H1 (cell line): ENCODE measurements around the gene DUSP18. TPM values are rescaled to one million over a fixed set of nuclear protein-coding genes. Genes with fewer than 3 reads are reported as not detected.

ENCODE experiments used
- CTCF ChIA-PET: fragments of 300-600 bp; sonication (Branson Sonifier 250); formaldehyde crosslinking; loops from one replicate; lab custom pipeline; 2021; ENCODE audit not compliant: partially characterized antibody; lab: Charles Lee
- POLR2A ChIA-PET: fragments of 300-600 bp; sonication (Branson Sonifier 250); formaldehyde crosslinking; loops from one replicate; lab custom pipeline; 2021; ENCODE audit warnings: inconsistent platforms; ENCODE audit not compliant: partially characterized antibody; lab: Charles Lee
- DNase-seq, 2 experiments: peaks; one replicate each; pipeline versions ENCODE4 v3.0.0 to v3.0.0-alpha.2; 2010 to 2022; ENCODE audit warnings: low spot score in 2 of 2, low read depth in 1 of 2, mixed read lengths in 1 of 2
- FAIRE-seq: peaks from 2 replicates; lab custom pipeline; 2011; peaks lifted over from hg19 to GRCh38; lab: Jason Lieb, UNC
- H2AFZ ChIP-seq: 2 replicates; pipeline ENCODE4 v1.8.1; 2012; ENCODE audit warnings: low read length, inconsistent platforms
- H2AK5ac ChIP-seq: 2 replicates; pipeline ENCODE4 v1.6.1; 2013; ENCODE audit warnings: low read depth, low read length
- H2BK120ac ChIP-seq: replicated peaks from 2 replicates; pipeline ENCODE3; 2013; ENCODE audit warnings: low read depth, low read length, inconsistent platforms
- H2BK12ac ChIP-seq: 2 replicates; pipeline ENCODE4 v1.6.1; 2013; ENCODE audit warnings: low read depth, low read length
- H2BK15ac ChIP-seq: 2 replicates; pipeline ENCODE4 v1.6.1; 2013; ENCODE audit warnings: low read length
- H2BK20ac ChIP-seq: 2 replicates; pipeline ENCODE4 v1.6.1; 2013; ENCODE audit warnings: low read length
- H2BK5ac ChIP-seq: 2 replicates; pipeline ENCODE4 v1.6.1; 2013; ENCODE audit warnings: low read depth, low read length
- H3K14ac ChIP-seq: 2 replicates; pipeline ENCODE4 v1.6.1; 2013; ENCODE audit warnings: inconsistent platforms; ENCODE audit not compliant: insufficient read length
- H3K18ac ChIP-seq: 2 replicates; pipeline ENCODE4 v1.6.1; 2013; ENCODE audit warnings: low read length; ENCODE audit errors: extremely low read depth
- H3K23ac ChIP-seq: 2 replicates; pipeline ENCODE4 v1.6.1; 2013; ENCODE audit warnings: inconsistent platforms; ENCODE audit not compliant: insufficient read length
- H3K23me2 ChIP-seq: 2 replicates; pipeline ENCODE4 v1.6.1; 2013; ENCODE audit warnings: low read depth, low read length
- H3K27ac ChIP-seq: 2 replicates; pipeline ENCODE4 v1.6.1; 2011; ENCODE audit warnings: low read depth, low read length, inconsistent platforms
- H3K27me3 ChIP-seq, 4 experiments: replicated peaks in 1 of 4; 1 replicate in 1 of 4; 2 replicates in 3 of 4; pipeline versions ENCODE4 v1.6.1 to v1.8.1; 2011 to 2013; ENCODE audit warnings: low read length in 3 of 4, mild to moderate bottlenecking in 3 of 4, inconsistent platforms in 2 of 4, mixed read lengths in 2 of 4, moderate library complexity in 1 of 4; ENCODE audit not compliant: control insufficient read depth in 3 of 4, insufficient read depth in 3 of 4; ENCODE audit errors: extremely low read depth in 1 of 4
- H3K36me3 ChIP-seq, 4 experiments: 2 replicates each; pipeline versions ENCODE4 v1.6.1 to v1.8.1; 2011 to 2013; ENCODE audit warnings: mild to moderate bottlenecking in 4 of 4, low read length in 3 of 4, moderate library complexity in 2 of 4, control low read depth in 1 of 4, inconsistent platforms in 1 of 4; ENCODE audit not compliant: insufficient read depth in 4 of 4, control insufficient read depth in 2 of 4
- H3K4ac ChIP-seq: replicated peaks from 2 replicates; pipeline ENCODE3; 2013; ENCODE audit warnings: low read length, low read depth, mixed read lengths, inconsistent platforms; ENCODE audit not compliant: insufficient read length
- H3K4me1 ChIP-seq, 4 experiments: replicated peaks in 1 of 4; 1 replicate in 1 of 4; 2 replicates in 3 of 4; pipeline versions ENCODE4 v1.6.1 to v1.8.1; 2011 to 2013; ENCODE audit warnings: low read length in 3 of 4, inconsistent platforms in 2 of 4, mixed read lengths in 1 of 4; ENCODE audit not compliant: insufficient read depth in 4 of 4, control insufficient read depth in 3 of 4
- H3K4me2 ChIP-seq, 2 experiments: 2 replicates each; pipeline versions ENCODE4 v1.6.1 to v1.8.1; 2011 to 2013; ENCODE audit warnings: low read depth in 2 of 2, low read length in 2 of 2, control low read depth in 1 of 2, inconsistent platforms in 1 of 2, mild to moderate bottlenecking in 1 of 2; ENCODE audit not compliant: insufficient read depth in 1 of 2
- H3K4me3 ChIP-seq, 4 experiments: fragments of 200-600, 300-600 bp in 1 of 4; sonication (generic), shearing (Covaris generic), sonication (Bioruptor Twin) in 1 of 4; 2 replicates each; pipeline versions ENCODE4 v1.5.1 to v1.8.1; 2011 to 2016; ENCODE audit warnings: low read length in 4 of 4, low read depth in 3 of 4, control low read depth in 2 of 4, inconsistent platforms in 2 of 4, mild to moderate bottlenecking in 2 of 4, mixed read lengths in 1 of 4, moderate library complexity in 1 of 4; ENCODE audit not compliant: insufficient read depth in 2 of 4; ENCODE audit errors: extremely low read depth in 1 of 4
- H3K56ac ChIP-seq: replicated peaks from 2 replicates; pipeline ENCODE3; 2013; ENCODE audit warnings: low read depth, mild to moderate bottlenecking, mixed read lengths, low read length, inconsistent platforms; ENCODE audit not compliant: insufficient read length
- H3K79me1 ChIP-seq: 2 replicates; pipeline ENCODE4 v1.6.1; 2013; ENCODE audit warnings: low read depth, low read length, control low read depth
- H3K79me2 ChIP-seq, 2 experiments: 2 replicates each; pipeline versions ENCODE4 v1.6.1 to v1.8.1; 2012 to 2013; ENCODE audit warnings: low read length in 2 of 2, mild to moderate bottlenecking in 2 of 2, inconsistent platforms in 1 of 2; ENCODE audit not compliant: insufficient read depth in 2 of 2, control insufficient read depth in 1 of 2
- H3K9ac ChIP-seq, 4 experiments: replicated peaks in 1 of 4; 1 replicate in 1 of 4; 2 replicates in 3 of 4; pipeline versions ENCODE4 v1.6.1 to v1.8.1; 2011 to 2013; ENCODE audit warnings: low read depth in 3 of 4, low read length in 3 of 4, control low read depth in 2 of 4, mild to moderate bottlenecking in 2 of 4, moderate library complexity in 2 of 4, inconsistent platforms in 1 of 4; ENCODE audit errors: extremely low read depth in 1 of 4
- H3K9me3 ChIP-seq, 2 experiments: 2 replicates each; pipeline versions ENCODE4 v1.6.1 to v1.8.1; 2012 to 2013; ENCODE audit warnings: mild to moderate bottlenecking in 2 of 2, moderate library complexity in 2 of 2, control low read depth in 1 of 2, inconsistent platforms in 1 of 2, low read depth in 1 of 2, low read length in 1 of 2, mixed read lengths in 1 of 2; ENCODE audit not compliant: insufficient read depth in 2 of 2
- H4K20me1 ChIP-seq, 2 experiments: replicated peaks in 1 of 2; 2 replicates each; pipeline versions ENCODE3 to v1.8.1; 2011 to 2013; ENCODE audit warnings: inconsistent platforms in 2 of 2, low read length in 2 of 2, mild to moderate bottlenecking in 1 of 2; ENCODE audit not compliant: insufficient read depth in 2 of 2, control insufficient read depth in 1 of 2
- H4K5ac ChIP-seq: 2 replicates; pipeline ENCODE4 v1.6.1; 2013; ENCODE audit warnings: low read length, low read depth, mixed read lengths, inconsistent platforms; ENCODE audit not compliant: insufficient read length
- H4K8ac ChIP-seq: 2 replicates; pipeline ENCODE4 v1.8.0; 2013; ENCODE audit warnings: mild to moderate bottlenecking, moderate library complexity, low read length, inconsistent platforms; ENCODE audit not compliant: insufficient read depth; ENCODE audit errors: extremely low read depth
- H4K91ac ChIP-seq: replicated peaks from 2 replicates; pipeline ENCODE3; 2013; ENCODE audit warnings: low read length, mixed read lengths, inconsistent platforms; ENCODE audit not compliant: insufficient read length
- ASH2L ChIP-seq: fragments of 200-600, 300-600 bp; sonication (generic); IDR thresholded peaks from one replicate; pipeline ENCODE4 v1.7.1; 2017; ENCODE audit warnings: low read length
- BRCA1 ChIP-seq: IDR thresholded peaks from 2 replicates; pipeline ENCODE4 v1.6.1; 2012; ENCODE audit warnings: low read depth, low read length, improper control_type of control experiment
- CBX8 ChIP-seq: fragments of 300-800, 300-1000 bp; sonication (generic); IDR thresholded peaks from 2 replicates; pipeline ENCODE4 v1.7.1; 2016; ENCODE audit warnings: low read depth, low read length, borderline replicate concordance
- JUN ChIP-seq: IDR thresholded peaks from 2 replicates; pipeline ENCODE4 v1.6.1; 2011; ENCODE audit warnings: low read depth, mild to moderate bottlenecking, improper control_type of control experiment, low read length
- KDM5A ChIP-seq: fragments of 200-600 bp; IDR thresholded peaks from 2 replicates; pipeline ENCODE4 v1.7.1; 2012; ENCODE audit warnings: mild to moderate bottlenecking, low read length, inconsistent platforms, mixed read lengths
- MAFK ChIP-seq: IDR thresholded peaks from 2 replicates; pipeline ENCODE4 v1.6.1; 2012; ENCODE audit warnings: low read depth, mild to moderate bottlenecking, improper control_type of control experiment, low read length
- WGBS, 2 experiments: shearing (Covaris generic) in 1 of 2; methylation state at CpG; one replicate each; pipeline versions ENCODE4 v1.1.6 to v1.1.7; 2013 to 2015; ENCODE audit warnings: low lambda C conversion rate in 2 of 2, mixed read lengths in 2 of 2, inconsistent platforms in 1 of 2, low coverage in 1 of 2, missing lambda C conversion rate in 1 of 2; ENCODE audit not compliant: insufficient replicate concordance in 2 of 2, insufficient coverage in 1 of 2, insufficient read length in 1 of 2; ENCODE audit errors: extremely low coverage in 1 of 2, missing lambda C conversion rate in 1 of 2; 5-methylcytosine and 5-hydroxymethylcytosine counted together
- polyA plus RNA-seq, 7 experiments: library from polyadenylated mRNA; depleted of rRNA in 3 of 7; stranded (reverse) in 5 of 7; unstranded in 2 of 7; fragments of >200 nt in 5 of 7; fragments of 200-250 nt in 2 of 7; gene quantifications; 1 replicate in 5 of 7; 2 replicates in 1 of 7; 4 replicates in 1 of 7; pipeline versions ENCODE4 v1.2.1 to v1.2.3, GENCODE V29; 2011 to 2013; ENCODE audit warnings: missing spikeins in 2 of 7, mixed read lengths in 2 of 7
- total RNA-seq: library from RNA; stranded (reverse); fragmentation: NEBNext Ultra II Directional; extraction: Animal tissue kit (Norgen Biotek cat#: 25700); gene quantifications from 2 replicates; pipeline ENCODE4 v1.2.1, GENCODE V29; 2021

Gene DUSP18
- total and polyA plus RNA-seq, 2 of the 8 experiments (the other 6 are each of a cell fraction or from before 2014, with no cell fraction given): 2.6 to 7.3 TPM

- H2AFZ ChIP-seq: no peak overlapping the region
- no peak overlapping the region for H2BK20ac ChIP-seq
- H3K9ac ChIP-seq: no peak overlapping the region
- H4K5ac ChIP-seq: no peak overlapping the region
- H3K79me1 ChIP-seq: no peaks in the 10 kb centered on the region
- H3K18ac ChIP-seq: no peak overlapping the region
- no peaks in the 10 kb centered on the region for H3K23me2 ChIP-seq
- no peaks in the 10 kb centered on the region for H3K36me3 ChIP-seq
- H4K20me1 ChIP-seq: no peaks in the 10 kb centered on the region
- 93% methylated on average over 9 of the region's 9 CpGs; no CpG with 5 or more reads in 1 of the 2 experiments for WGBS, 2 experiments
- H2BK120ac ChIP-seq: no peak overlapping the region
- H3K27ac ChIP-seq: no peak overlapping the region
- H2BK12ac ChIP-seq: no peak overlapping the region
- H2AK5ac ChIP-seq: no peak overlapping the region
- no peak overlapping the region for H2BK5ac ChIP-seq
- H4K8ac ChIP-seq: no peak overlapping the region
- peaks cover 0 to 4% (median 1%) of the 10 kb centered on the region in 4 experiments; a peak in 3 of 7 replicates for H3K4me1 ChIP-seq
- TF ChIP-seq ASH2L (no peak), CBX8 (no peak), BRCA1 (no peak), KDM5A (no peak), JUN (no peak), MAFK (no peak)
- TF ChIP-seq, all 59 proteins: peak for 0
- Histone ChIP-seq H3K14ac (no peak overlapping the region), H2BK15ac (no peak overlapping the region), H3K23ac (no peak overlapping the region), H4K91ac (no peak overlapping the region), H3K4me3 (no peak overlapping the region), H3K9me3 (no peaks in the 10 kb centered on the region), H3K79me2 (no peaks in the 10 kb centered on the region), H3K4me2 (no peak overlapping the region), H3K56ac (no peak overlapping the region), H3K4ac (no peak overlapping the region), H3K27me3 (no peaks in the 10 kb centered on the region; a peak in 3 of 7 replicates)
- CTCF ChIA-PET: interaction anchor here (1.1 to 1.4 kb wide), 2 partner anchors 41 to 42 kb away, joined by 3 to 4 read pairs; no protein-coding TSS in a partner anchor
- FAIRE-seq (no peak), DNase-seq (no peak)
- POLR2A ChIA-PET: interaction anchor here (0.6 kb wide), 1 partner anchor 20 kb away, joined by 3 read pairs; no protein-coding TSS in a partner anchor
These were observed 7.8 kb upstream of the DUSP18 start for GRCh38 chr22:30675436-30675835.
